ENCODE data around the gene PRG2.

PRG2 gene

DNA sequence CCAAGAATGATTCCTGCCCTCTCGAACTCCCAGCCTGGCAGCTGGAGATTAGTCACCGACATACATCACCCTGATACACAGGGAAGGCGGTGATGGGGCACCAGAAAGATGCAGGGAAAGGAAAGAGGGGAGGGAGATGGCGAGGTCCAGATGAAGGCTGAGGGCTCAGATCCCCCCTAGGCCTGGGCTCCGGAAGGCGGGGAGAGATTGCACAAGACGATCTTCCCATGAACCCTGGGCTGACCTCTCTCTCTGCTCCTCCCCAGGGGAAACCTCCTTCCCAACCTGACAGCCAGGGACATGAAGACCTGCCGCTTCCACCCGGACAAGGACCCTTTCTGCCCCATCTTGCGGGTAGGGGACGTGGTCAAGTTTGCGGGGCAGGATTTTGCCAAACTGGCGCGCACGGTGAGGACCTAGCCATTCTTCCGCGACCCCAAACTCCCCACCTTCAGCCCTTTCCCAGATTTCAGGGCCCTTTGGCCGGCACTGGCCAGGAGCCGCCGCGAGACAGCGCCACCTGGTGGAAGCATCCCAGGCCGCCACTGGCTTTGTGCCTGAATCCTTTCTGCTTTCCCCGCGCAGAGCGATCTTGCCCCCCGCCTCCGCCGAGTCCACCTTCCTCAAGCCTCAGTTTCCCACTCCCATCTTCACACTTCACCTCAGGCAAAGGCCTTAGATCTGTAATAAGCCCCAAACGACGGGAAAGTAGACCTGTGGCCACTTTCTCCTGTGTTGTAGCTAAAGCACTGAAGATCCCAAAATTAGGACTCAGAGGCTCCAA lies 40.8 kb downstream of the PRG2 start:
- no peak overlapping the region for H3K4me3 ChIP-seq (ENCODE audit: control insufficient read depth, low read depth, low read length)
- TF ChIP-seq, protein P1, sequence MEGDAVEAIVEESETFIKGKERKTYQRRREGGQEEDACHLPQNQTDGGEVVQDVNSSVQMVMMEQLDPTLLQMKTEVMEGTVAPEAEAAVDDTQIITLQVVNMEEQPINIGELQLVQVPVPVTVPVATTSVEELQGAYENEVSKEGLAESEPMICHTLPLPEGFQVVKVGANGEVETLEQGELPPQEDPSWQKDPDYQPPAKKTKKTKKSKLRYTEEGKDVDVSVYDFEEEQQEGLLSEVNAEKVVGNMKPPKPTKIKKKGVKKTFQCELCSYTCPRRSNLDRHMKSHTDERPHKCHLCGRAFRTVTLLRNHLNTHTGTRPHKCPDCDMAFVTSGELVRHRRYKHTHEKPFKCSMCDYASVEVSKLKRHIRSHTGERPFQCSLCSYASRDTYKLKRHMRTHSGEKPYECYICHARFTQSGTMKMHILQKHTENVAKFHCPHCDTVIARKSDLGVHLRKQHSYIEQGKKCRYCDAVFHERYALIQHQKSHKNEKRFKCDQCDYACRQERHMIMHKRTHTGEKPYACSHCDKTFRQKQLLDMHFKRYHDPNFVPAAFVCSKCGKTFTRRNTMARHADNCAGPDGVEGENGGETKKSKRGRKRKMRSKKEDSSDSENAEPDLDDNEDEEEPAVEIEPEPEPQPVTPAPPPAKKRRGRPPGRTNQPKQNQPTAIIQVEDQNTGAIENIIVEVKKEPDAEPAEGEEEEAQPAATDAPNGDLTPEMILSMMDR (IDR thresholded peaks at IDR 0.05; ENCODE audit: control insufficient read depth, insufficient read depth, low read depth, low read length, missing control alignments): peak; percentile 88
- DNase-seq (ENCODE audit: low read depth): no peak

DNA sequence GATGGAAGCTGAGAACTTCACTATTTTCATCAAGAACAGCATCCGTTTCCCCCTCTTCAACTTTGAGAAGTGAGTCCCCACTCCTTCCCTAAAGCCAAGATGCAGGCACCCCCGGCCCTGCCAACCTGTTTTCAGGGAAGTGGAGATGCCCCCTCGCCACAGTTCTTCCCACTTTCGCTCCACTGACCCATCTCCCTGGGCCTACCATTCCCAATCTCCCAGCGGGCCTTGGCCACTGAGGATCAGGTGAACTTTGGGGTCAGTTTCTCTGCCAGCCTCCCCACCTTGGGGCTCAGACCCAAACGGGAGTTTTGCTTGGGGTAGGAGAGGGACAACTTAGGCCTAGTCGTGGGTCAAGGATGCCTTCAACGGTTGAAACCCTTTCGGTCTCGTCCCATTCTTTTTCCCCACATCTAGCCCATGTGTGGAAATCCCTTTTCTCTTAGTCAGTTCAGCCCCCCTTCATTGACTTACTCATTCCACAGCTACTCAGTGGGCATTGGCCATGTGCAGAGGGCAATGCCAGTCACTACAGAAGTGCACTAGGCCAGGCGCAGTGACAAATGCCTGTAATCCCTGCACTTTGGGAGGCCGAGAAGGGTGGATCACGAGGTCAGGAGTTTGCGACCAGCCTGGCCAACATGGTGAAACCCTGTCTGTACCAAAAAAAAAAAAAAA lies 41.7 kb downstream of the PRG2 start:
- TF ChIP-seq, protein P1 (IDR thresholded peaks at IDR 0.05; ENCODE audit: control insufficient read depth, insufficient read depth, low read depth, low read length, missing control alignments): no peak
- no peak for DNase-seq (ENCODE audit: low read depth)
- H3K4me3 ChIP-seq (ENCODE audit: control insufficient read depth, low read depth, low read length): no peak overlapping the region

DNA sequence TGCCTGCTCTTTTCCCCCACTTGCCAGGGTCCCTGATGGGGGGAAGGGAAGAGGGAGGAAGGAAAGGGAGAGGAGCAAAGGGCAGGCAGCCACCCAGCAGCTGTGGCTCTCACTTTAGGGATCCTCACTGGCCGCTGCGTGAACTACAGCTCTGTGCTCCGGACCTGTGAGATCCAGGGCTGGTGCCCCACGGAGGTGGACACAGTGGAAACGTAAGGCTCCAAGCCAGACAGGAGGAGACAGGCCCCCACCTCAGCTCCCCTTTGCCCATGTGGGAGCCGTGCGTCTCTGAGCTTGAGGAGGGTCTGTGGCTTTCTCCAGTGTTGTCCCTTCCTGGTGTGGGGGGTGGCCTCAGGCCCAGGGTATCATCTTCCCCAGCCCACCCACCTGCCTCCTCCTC lies 42.4 kb downstream of the PRG2 start:
- DNase-seq (ENCODE audit: low read depth): no peak
- TF ChIP-seq, protein P1 (IDR thresholded peaks at IDR 0.05; ENCODE audit: control insufficient read depth, insufficient read depth, low read depth, low read length, missing control alignments): no peak
- H3K4me3 ChIP-seq (ENCODE audit: control insufficient read depth, low read depth, low read length): no peak overlapping the region

DNA sequence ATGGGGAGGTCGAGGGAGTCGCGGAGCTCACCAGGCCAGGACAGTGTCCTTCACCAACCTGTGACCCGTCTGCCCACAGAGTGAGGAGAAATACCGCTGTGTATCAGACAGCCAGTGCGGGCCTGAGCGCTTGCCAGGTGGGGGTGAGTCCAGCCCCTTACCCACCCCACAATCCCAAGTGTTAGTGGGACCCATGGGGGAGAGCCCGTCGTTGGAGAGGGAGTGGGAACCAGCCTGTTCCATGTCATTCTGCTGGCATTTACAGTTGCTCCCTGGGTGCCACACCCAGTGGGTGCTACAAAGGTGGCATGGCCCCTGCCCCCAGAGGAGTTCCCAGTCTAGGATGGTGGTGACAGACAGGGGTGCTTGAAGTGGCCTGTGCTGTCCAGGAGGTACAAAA lies 43.1 kb downstream of the PRG2 start:
- DNase-seq (ENCODE audit: low read depth): no peak
- TF ChIP-seq, protein P1 (IDR thresholded peaks at IDR 0.05; ENCODE audit: control insufficient read depth, insufficient read depth, low read depth, low read length, missing control alignments): no peak
- H3K4me3 ChIP-seq (ENCODE audit: control insufficient read depth, low read depth, low read length): no peak overlapping the region

DNA sequence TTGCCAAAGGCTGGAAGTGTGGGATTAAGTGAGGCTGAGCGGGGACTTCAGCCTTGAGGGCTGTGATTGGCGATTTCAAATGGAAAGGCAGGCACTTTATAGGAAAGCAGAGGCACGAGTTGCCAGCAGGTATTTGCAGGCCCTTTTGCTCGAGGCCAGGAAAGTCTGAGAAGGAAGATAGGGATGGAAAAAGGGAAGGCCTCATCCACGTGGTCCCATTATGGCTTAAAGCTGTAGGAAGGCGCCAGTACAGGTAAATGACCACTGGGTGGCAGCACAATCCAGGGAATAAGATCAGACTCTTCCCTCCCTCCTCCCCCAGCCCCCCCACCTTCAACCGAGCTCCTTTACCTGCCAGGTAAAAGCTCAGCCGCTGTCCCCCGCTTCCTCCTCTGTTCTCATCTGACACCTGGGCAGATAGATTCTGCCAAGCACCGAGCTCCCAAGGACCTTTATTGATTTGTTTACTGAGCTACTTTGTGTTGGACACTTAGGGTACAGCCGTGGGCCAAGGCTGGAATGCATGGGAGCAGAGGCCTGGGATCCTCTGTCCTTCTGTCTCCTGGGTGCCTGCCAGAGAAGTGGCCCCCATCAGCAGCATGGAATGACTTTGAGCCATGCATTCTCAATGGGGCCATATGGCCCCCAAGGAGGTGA lies 44.8 kb downstream of the PRG2 start:
- TF ChIP-seq, protein P1 (IDR thresholded peaks at IDR 0.05; ENCODE audit: control insufficient read depth, insufficient read depth, low read depth, low read length, missing control alignments): peak; percentile 64
- DNase-seq (ENCODE audit: low read depth): no peak
- no peak overlapping the region for H3K4me3 ChIP-seq (ENCODE audit: control insufficient read depth, low read depth, low read length)

DNA sequence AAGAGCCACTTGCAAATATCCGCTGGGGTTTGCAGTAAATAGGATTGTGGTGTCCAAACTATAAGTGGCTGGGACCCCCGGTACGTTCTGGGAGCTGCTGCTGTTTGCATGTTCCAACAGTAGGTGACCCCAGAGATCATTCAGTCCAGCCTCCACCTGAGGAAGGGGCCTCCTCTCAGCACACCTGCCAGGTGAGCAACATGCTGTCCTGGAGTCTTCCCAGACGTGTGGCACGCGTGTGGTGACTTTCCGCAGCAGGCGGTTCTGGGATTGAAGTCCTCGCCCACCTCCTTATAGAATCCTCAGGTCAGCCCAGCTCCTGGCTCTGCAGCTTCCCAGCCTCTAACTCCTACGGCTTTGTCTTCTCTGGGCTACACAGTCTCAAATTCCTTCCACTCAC lies 45.6 kb downstream of the PRG2 start:
- TF ChIP-seq, protein P1 (IDR thresholded peaks at IDR 0.05; ENCODE audit: control insufficient read depth, insufficient read depth, low read depth, low read length, missing control alignments): no peak
- no peak for DNase-seq (ENCODE audit: low read depth)
- H3K4me3 ChIP-seq (ENCODE audit: control insufficient read depth, low read depth, low read length): no peak overlapping the region
